Measurements from ENCODE around the gene STARD13. TPM values are rescaled to one million over a fixed set of nuclear protein-coding genes. Genes with fewer than 3 reads are reported as not detected.

STARD13 gene
- total RNA-seq, 1 donor from 2014 or later = 61.0 TPM

GRCh38 chr13:33321686-33322542, 36.4 kb upstream of the STARD13 start:
- H3K27ac ChIP-seq = peak overlapping the region; percentile 0
- peaks cover 23% of the 10 kb centered on the region for H3K4me1 ChIP-seq
- H3K27me3 ChIP-seq (ENCODE audit: low read depth) = no peaks in the 10 kb centered on the region
- no peaks in the 10 kb centered on the region for H3K9me3 ChIP-seq
- H3K4me3 ChIP-seq = no peak overlapping the region
- no peak for TF ChIP-seq CTCF (IDR thresholded peaks at IDR 0.05)
- DNase-seq = no peak
- ATAC-seq = no peak
- H3K36me3 ChIP-seq = no peaks in the 10 kb centered on the region
- intact Hi-C loops (cut with DNase I) = no loop called here

GRCh38 chr13:33319859-33320258, 34.3 kb upstream of the STARD13 start:
- TF ChIP-seq CTCF (IDR thresholded peaks at IDR 0.05) = no peak
- H3K27ac ChIP-seq = no peak overlapping the region
- ATAC-seq (no peak), DNase-seq (no peak)
- H3K9me3 ChIP-seq = no peaks in the 10 kb centered on the region
- H3K27me3 ChIP-seq (ENCODE audit: low read depth) = no peaks in the 10 kb centered on the region
- peaks cover 19% of the 10 kb centered on the region for H3K4me1 ChIP-seq
- no peaks in the 10 kb centered on the region for H3K36me3 ChIP-seq
- H3K4me3 ChIP-seq = no peak overlapping the region
- intact Hi-C loops (cut with DNase I) = no loop called here

GRCh38 chr13:33318744-33319143, 33.2 kb upstream of the STARD13 start:
- ATAC-seq = no peak
- no peak for TF ChIP-seq CTCF (IDR thresholded peaks at IDR 0.05)
- no peaks in the 10 kb centered on the region for H3K27me3 ChIP-seq (ENCODE audit: low read depth)
- DNase-seq = no peak
- no peaks in the 10 kb centered on the region for H3K36me3 ChIP-seq
- H3K27ac ChIP-seq = no peak overlapping the region
- peaks cover 10% of the 10 kb centered on the region for H3K4me1 ChIP-seq
- no peaks in the 10 kb centered on the region for H3K9me3 ChIP-seq
- intact Hi-C loops (cut with DNase I) = no loop called here
- no peak overlapping the region for H3K4me3 ChIP-seq

GRCh38 chr13:33318037-33318436, 32.5 kb upstream of the STARD13 start:
- Histone ChIP-seq H3K27ac (no peak overlapping the region), H3K4me1 (peaks cover 4% of the 10 kb centered on the region), H3K4me3 (no peak overlapping the region), H3K9me3 (no peaks in the 10 kb centered on the region), H3K27me3 (ENCODE audit: low read depth) (no peaks in the 10 kb centered on the region), H3K36me3 (no peaks in the 10 kb centered on the region)
- ATAC-seq (no peak), DNase-seq (no peak)
- intact Hi-C loops (cut with DNase I) = no loop called here
- no peak for TF ChIP-seq CTCF (IDR thresholded peaks at IDR 0.05)

- no peak for TF ChIP-seq CTCF (IDR thresholded peaks at IDR 0.05)
- Histone ChIP-seq H3K4me3 (no peak overlapping the region), H3K9me3 (no peaks in the 10 kb centered on the region), H3K36me3 (no peaks in the 10 kb centered on the region), H3K27me3 (ENCODE audit: low read depth) (no peaks in the 10 kb centered on the region), H3K4me1 (peaks cover 11% of the 10 kb centered on the region), H3K27ac (no peak overlapping the region)
- intact Hi-C loops (cut with DNase I) = no loop called here
- ATAC-seq (no peak), DNase-seq (no peak)
Measured at GRCh38 chr13:33316890-33317289, 31.3 kb upstream of the STARD13 start.

All from lower lobe of right lung (tissue), 2 donors.